ENCODE measurements around the gene PNKD.

The PNKD gene

GRCh38 chr2:218329826-218330593 is 59.7 kb downstream of the PNKD start:
- DNase-seq (ENCODE audit: insufficient read length, low spot score) (no peak), FAIRE-seq (no peak)
- TF ChIP-seq CTCF (IDR thresholded peaks at IDR 0.05; ENCODE audit: insufficient read depth, missing control alignments), result no peak

GRCh38 chr2:218331745-218332144 is 61.4 kb downstream of the PNKD start:
- FAIRE-seq (no peak), DNase-seq (ENCODE audit: insufficient read length, low spot score) (no peak)
- no peak for TF ChIP-seq CTCF (IDR thresholded peaks at IDR 0.05; ENCODE audit: insufficient read depth, missing control alignments)

- FAIRE-seq, result no peak
- TF ChIP-seq CTCF (IDR thresholded peaks at IDR 0.05; ENCODE audit: insufficient read depth, missing control alignments), result no peak
- peak; percentile 44 for DNase-seq (ENCODE audit: insufficient read length, low spot score)
Observed at GRCh38 chr2:218332288-218332687, 62.0 kb downstream of the PNKD start.

GRCh38 chr2:218332920-218333645 is 62.8 kb downstream of the PNKD start:
- TF ChIP-seq CTCF (IDR thresholded peaks at IDR 0.05; ENCODE audit: insufficient read depth, missing control alignments), result no peak
- FAIRE-seq (no peak), DNase-seq (ENCODE audit: insufficient read length, low spot score) (no peak)

- DNase-seq (ENCODE audit: insufficient read length, low spot score) (no peak), FAIRE-seq (no peak)
- no peak for TF ChIP-seq CTCF (IDR thresholded peaks at IDR 0.05; ENCODE audit: insufficient read depth, missing control alignments)
Observed at GRCh38 chr2:218334531-218334930, 64.2 kb downstream of the PNKD start.

GRCh38 chr2:218340656-218341055 is 70.3 kb downstream of the PNKD start:
- no peak for FAIRE-seq
- no peak for TF ChIP-seq CTCF (IDR thresholded peaks at IDR 0.05; ENCODE audit: insufficient read depth, missing control alignments)
- DNase-seq (ENCODE audit: insufficient read length, low spot score), result no peak

- FAIRE-seq, result no peak
- DNase-seq (ENCODE audit: insufficient read length, low spot score), result no peak
- TF ChIP-seq CTCF (IDR thresholded peaks at IDR 0.05; ENCODE audit: insufficient read depth, missing control alignments), result no peak
Observed at GRCh38 chr2:218341381-218341780, 71.1 kb downstream of the PNKD start.
